GM18858 (cell line): ENCODE data around the gene ZNF423.

Source experiments
- ATAC-seq: cut with Tn5 transposase; IDR thresholded peaks from one replicate; pipeline ENCODE4 v1.9.1; 2021; ENCODE audit not compliant: unreplicated experiment

The ZNF423 gene

DNA sequence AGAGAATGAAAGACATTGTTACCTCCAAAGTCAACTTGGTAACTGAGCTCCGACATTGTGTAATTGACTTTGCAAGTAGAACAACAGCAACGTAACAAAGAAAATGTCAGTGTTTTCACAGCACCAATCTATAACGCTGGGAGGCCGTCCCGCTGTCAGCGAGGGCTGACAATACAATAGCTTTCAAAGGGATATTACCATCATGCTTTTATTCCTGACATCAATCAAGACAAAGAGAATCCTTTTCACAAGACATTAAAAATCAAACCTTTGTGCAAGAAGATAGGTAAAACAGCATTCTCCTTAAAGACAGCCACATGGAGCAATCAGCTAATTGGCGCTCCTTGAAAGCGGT is 6.2 kb downstream of the ZNF423 start:
- ATAC-seq = no peak

DNA sequence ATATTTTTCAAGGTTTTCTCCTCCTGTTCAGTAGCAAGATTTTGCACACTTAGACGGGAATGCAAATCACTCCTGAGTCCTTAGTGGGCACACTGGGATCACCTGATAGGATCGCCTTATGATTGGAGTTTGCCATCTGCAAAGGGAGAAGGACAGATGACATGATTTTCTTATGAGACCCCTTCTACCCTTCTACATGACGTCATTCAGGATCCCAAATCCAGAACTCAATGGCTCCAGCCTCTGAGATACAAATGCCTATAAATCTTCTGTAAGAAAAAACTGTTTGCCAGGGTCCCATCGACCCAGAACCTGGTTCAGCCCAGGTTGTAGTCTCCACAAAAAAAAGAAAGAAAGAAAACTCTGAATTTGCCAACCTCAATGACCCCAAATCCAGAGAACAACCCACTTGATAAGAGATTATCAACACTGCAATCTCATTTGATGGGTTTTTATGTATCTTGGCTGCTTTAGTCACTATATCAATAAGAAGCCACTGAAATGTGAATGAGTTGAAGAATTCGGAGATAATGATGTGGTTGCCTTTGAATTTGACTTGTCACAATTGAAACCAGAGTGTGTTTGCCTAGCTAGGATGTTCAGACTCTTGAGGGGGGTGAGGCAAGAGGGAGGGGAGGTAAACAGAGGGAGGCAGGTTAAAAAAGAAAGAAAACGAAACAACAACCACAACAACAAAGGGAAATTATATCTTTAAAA is 6.7 kb downstream of the ZNF423 start:
- no peak for ATAC-seq

DNA sequence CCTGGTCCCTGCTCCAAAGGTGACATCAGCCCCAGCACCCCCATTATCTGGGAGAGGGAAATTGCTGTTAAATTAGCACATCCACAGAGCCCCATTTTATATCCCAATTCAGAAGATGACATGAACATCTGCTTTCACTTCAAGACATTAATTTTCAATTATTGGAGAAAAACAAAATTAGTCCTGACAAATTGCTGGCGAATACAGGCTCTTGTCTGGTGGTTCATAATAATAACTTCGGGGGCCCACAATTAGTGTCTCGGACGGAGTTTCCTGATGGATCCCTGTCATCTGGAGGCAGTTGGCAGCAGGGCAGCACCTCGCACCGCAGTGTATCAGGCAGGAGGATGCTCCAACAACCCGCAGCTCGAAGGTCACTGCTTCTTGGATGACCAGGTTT is 7.4 kb downstream of the ZNF423 start:
- no peak for ATAC-seq

DNA sequence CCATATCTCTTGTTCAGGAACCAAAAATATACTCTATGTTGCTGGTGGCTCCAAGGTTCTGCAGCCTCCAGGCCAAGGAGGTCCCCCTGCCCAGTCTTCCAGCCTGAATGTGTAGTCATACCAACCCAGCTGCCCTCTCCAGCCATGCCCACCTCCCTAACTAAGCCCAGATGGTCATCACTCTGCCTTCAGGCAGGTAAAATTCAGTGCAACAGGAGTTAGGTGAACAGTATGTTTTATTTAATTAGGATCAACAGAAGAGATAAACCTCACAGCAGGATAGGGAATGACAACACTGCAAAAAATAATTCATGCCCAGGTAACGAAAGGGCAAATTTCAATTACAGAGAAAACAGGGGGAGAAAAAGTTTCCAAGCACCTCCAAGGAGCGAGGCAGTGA is 9.1 kb downstream of the ZNF423 start:
- no peak for ATAC-seq

DNA sequence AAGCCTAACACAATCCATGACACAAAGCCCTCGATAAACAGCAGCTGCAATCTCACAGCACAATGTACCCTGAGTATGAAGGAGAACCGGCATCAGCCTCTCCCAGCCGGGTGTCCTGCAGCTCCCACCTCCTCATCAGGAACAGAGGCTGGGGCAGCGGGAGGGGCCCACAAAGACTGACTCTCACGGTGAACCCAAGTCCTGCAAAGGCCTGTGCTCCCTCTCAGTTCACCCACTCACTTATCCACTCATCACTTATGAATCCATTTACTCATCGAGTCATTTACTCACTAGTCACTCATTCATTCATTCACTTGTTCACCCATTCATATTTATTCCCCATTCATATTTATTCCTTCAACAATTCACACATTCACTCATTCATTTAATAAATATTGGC is 11.6 kb downstream of the ZNF423 start:
- no peak for ATAC-seq

DNA sequence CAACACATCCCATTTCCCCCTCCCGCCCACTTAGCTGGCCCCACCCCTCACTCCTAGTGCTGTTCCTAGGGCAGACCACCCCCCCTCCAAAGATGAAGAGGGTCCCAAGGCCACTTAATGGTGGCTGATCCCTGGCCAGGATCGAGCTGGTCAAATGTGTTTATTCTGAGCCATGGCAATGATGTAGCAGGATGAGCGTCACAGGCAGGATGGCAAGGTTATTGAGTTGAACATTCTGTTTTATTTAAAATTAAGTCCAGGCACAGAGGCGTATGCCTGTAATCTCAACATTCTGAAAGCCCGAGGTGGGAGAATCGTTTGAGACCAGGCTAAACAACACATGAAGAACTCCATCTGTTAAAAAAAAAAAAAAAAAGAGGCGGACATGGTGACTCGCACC is 12.2 kb downstream of the ZNF423 start:
- no peak for ATAC-seq

DNA sequence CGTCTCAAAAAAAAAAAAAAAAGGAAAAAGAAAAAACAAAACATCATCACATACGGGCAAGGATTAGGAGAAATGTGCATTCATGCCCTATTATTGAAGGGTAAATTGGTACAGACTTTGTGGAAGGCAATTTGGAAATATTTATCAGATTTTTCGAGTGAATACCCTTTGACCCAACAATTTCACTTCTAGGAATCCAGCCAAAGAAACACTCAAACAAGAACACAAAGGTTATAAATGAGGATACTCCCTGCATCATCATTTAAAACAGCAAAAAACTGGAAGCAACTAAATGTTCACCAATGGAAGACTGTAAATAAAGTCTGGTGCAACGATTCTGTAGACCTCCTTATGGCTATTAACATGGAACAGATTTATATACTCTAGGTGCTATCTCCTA is 12.9 kb downstream of the ZNF423 start:
- no peak for ATAC-seq

DNA sequence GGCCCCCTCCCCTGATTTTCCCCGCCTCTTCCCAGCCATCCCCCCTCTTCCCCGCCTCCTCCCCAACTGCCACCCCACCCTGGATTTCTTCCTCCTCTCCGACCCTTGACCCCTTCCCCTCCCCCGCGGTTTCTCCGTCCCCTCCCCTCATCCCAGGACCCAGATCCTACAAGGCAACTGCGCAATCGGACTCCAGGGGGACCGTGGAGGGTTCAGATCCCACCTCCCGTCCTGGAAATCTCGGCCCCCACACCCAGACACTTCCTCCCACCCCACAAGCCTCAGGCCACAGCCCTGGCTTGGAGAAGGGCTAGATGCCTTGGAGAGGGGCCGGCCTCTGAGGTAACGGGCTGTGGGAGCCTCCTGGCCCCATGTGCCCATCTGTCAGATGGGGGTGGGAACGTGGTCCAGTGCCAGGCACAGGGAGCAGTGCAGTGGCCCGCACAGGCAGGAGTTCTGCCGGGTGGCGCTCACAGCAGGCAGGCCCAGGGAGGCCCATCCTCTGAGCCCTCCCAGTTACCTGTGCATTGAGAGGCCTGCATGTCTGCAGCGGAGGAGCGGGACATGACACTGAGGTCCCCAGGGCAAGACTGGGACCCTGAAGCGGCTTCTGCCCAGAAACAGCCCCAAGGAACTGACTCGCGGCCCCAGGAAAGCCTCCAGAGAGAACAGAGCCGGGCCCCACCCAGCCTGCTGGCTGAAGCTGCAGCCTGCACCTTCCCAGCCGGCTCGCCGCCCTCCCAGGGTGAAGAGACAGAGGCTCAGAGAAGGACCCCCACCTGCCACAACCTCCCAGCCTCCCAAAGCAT is 16.7 kb downstream of the ZNF423 start:
- no peak for ATAC-seq

DNA sequence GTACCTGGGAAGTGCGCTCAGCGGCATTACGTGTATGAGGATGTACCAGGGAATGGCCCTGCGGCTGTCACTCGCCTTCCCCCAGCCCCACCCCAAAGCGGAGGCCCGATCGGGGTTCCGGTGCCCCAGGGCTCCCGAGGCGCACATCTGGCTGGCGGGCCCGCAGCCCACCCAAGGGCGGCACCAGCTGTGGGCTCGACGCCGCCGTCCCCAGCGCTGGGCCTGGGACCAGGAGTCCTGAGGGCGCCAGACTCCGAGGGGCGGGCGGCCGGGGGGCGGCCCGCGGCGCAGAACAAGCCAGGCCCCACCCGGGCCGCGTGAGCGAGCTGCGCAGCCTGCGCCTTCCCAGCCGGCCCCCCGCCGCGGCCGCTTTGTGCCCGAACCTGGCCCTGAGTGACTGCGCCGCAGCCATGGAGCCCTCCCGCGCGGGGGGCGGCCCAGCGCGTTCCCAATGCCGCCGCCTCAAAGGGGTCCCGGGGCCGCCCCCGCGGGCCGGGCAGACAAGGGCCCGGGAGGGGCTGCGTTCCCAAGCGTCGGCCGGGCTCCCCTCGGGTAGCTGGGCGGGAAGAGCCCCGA is 17.4 kb downstream of the ZNF423 start:
- no peak for ATAC-seq

DNA sequence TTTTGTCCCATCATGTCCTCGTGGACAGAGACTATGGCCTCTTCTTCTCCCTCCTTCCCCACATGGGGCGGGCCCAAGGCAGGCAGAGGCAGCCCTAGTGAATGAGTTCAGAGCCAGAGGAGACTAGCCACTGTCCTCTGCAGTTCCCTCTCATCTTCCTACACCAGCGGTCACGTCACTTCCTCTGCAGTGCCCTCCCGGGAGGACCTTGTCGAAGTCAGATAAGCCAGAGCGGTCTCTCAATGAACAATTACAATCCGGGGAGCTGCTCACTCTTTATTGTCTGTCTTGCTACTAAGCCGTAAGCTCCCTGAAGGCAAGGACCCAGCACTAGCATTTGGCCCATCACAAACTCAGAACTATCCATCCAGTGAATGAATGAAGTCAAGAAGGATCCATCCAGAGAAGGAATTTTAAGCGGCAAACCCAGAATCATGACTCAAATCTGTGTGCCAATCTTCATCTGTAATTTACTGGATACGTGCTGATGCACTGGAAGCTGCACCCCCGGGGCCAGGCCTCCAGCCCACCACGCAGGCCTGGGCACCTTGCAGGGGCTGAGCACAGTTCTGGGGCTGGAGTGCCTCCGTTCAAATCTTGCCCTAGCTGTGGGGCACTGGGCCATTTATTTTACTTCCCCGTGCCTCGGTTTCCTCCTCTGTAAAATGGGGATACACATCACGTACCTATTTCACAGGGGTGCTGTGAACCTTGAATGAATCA is 18.1 kb downstream of the ZNF423 start:
- no peak for ATAC-seq

DNA sequence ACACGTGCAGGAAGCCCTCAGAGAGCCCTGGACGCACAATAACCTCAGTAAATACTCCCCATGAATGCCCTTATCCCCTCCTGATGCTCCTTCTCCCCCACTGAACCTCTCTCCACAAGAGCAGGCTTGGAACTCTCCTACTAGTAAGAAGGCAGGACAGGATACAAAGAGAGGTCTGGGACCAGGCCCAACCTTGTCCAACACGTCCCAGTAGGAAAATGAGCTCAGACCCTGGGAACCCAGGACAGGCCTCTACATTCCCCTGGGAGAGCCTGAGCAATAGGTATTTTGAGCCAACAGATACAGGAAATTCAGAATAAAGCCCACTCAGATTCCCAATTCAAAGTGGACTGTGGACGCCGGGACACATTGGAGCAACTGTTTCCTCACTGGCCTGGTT is 19.2 kb downstream of the ZNF423 start:
- ATAC-seq = no peak

DNA sequence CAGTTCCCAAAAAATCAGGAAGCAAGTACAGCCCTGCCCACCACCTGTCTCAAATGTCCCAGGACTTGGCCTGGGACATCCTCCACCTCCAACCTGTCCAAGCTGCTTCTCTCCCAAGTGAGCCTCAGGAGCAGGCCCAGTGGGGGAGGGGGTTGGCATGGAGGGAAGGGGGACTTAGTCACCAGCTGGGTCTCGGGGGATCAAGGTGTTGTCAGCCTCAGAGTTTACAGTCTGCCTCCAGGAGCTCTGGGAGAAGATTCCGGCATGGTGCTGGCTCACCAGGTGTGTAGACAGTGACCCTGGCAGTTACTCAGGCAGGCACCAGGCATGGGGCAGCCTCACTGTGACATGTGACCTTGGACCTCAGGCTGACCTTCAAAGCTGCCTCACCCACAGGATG is 19.7 kb downstream of the ZNF423 start:
- no peak for ATAC-seq

DNA sequence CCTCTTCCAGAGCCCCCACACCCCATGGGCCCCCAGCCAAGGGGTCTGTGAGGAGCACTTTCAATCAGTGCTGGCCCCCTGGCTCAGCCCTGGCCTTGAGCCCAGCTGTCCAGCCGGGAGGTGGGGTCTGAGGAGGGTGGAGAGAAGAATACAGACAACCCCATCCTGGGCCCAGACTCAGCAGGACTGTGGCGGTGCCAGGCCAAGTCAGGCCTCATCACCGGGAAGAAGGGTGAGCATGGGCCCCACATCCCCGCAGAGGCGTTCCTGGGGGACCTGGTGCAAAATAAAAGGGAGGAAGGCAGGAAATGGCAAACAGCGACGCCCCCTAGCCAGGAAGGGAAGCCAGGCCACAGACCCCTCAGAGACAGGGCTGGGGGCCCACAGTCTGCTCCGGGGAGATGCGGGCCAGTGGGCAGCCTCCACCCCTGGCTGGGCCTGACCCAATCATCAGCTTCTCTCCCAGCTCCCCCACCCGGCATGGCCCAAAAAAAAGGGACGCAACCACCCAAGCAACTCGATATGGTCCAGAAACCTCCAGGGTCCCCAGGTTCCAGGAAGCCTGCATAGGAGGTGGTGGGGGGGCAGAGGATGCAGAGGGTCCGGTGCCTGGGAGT is 20.6 kb downstream of the ZNF423 start:
- ATAC-seq = no peak

DNA sequence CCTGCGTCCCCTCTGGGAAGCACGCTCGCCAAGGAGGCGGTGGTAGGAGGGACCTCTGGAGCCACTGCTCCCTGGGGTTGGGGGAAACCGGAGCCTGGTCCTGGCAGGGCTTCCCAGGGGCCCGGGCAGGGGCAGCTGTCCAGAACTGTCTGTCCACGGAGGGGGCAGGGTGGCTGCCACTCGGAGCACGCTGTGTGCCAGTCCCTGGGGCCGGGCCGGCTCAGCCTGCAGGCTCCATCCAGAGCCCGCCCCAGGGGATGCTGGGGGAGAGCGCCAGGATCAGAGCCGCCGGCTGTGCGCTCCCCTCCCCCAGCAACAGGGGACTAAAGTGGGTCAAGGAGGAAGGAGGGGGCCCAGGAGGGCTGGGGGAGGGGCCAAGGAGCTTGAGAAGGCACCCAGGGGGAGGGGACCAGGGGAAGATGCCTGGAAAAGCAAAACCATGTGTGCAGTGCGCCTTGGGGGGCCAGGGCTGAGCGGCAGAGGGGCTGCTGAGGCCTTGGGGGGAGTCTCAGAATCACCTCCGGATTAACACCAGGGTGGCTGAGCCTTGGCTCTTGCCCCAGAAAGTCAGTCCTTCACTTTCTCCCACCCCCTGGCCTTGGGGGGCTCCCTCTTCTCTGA is 21.3 kb downstream of the ZNF423 start:
- ATAC-seq = no peak

DNA sequence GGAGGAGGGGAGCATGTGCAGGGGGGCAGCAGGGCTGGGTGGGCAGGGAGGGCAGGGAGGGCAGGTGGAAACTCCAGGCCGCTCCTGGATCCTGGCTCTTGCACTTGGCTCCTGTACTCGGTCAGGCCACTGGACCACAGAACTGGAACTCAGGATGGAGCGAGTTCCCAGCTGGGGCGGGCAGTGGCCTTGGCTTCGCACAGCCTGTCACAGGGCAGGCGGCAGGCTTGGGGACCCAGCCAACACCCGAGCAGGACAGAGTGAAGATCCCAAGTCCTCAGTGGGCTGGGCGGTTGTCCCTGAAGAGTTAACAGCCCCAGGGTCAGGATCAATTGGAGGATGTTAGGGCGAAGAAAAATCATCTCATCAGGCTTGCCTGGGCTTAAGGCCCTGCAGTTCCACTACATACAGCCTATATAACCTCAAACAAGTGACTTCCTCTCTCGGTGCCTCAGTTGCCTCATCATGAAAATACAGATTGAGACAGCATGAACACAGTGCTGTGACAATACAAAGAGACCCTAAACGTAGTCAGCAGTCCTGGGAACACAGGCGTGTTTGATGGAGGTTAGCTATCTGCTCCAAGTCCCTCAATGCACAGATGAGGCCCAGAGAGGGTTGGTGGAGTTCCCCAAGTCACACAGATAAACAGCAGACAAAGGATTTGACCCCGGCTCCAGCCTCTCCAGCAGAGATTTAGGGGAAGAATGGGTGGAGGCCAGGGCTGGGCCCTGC is 21.9 kb downstream of the ZNF423 start:
- ATAC-seq = no peak

DNA sequence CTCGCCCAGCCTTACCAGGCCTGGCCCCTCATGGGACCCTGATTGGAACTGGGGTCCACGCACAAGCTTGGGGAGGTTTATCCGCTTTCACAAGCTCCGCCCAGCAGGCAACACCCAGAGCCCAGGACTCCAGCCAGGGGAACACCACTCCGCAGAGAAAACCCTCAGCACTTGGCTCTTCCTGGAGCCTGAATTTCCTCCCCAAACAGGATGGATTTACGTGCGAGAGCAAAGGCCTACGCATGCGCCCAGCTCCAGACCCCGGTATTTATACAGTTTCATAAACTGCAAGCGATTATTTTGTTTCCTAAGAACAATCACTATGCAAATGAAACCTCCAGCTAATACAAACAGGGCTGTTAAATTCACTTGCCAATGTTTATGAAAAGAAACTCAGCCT is 22.8 kb downstream of the ZNF423 start:
- ATAC-seq = no peak

DNA sequence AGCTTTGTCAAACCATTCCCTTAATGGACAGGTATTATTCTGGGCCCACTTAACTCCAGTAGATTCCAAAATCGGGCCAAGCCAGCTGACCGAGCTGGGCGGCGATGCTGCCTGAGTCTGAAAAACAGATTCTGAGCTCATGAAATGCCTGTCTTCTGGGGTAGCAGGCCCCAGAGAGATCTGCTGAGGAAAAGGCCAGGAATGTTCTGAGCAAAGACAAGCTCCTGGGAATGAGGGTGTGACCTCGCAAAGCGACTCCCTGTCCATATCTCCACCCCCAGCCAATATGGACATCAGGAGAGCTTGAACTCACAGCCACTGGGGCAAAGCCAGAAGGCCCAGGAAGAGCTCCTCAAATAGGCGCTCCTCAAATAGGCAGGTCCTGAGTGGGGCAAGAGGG is 23.7 kb downstream of the ZNF423 start:
- no peak for ATAC-seq

DNA sequence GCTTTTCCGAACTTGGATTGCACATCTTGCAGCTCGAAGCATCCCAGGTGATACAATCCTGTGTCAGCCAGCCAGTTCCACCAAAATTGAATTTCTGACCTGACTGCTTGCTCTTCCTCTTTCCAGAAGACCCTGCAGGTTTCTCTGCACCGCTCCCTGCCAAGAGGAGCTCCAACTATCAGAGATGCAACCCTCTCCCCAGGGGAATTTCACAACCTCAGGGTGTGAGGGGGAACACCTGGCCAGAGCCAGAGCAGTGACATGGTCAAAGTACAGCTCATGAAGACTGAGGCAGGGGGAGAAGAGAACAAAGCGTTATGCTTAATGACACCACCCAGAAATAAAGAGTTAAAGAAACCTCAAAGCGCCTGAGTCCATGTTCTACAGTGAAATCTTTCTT is 25.0 kb downstream of the ZNF423 start:
- ATAC-seq = no peak

DNA sequence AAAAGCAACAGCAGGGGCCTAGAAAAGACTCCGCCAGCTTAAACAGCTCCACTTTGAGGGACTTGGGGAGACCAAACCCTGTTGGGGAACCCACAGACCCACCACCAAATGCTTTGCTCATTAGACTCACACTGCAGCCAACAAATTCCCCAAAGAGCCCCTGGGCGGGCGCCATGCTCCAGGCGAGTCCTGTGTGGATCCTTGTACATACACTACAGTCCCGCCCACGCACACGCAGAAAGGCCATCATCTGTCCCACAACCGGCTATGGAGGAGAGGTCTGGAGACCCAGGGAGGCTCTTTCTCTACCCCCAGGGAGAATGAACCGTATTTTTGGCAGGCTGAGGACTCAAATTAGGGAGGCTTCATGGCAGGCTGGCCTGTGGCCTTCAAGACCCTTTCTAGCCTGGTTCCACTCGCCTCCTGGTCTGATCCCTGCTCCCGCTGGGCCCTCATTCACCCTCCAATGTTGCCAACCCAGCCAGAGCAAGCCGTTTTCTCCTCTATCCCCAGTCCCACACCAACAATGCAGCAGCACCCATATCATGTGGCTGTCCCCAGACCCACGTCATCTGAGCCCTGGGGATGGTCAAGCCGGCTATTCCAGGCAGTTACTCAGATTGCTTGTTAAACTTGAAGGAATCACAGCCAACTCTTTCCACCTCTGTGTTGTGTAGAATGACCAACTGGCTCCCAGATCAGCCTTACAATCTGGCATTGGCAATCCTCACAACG is 27.2 kb downstream of the ZNF423 start:
- no peak for ATAC-seq
